Measurements from ENCODE around the gene FBXL7. TPM values are rescaled to one million over a fixed set of nuclear protein-coding genes. Genes with fewer than 3 reads are reported as not detected.

FBXL7 gene
- total and polyA plus RNA-seq, 2 donors (not counting 3 experiments of a cell fraction or from before 2014, with no cell fraction given) = 23.5 to 32.2 TPM

DNA sequence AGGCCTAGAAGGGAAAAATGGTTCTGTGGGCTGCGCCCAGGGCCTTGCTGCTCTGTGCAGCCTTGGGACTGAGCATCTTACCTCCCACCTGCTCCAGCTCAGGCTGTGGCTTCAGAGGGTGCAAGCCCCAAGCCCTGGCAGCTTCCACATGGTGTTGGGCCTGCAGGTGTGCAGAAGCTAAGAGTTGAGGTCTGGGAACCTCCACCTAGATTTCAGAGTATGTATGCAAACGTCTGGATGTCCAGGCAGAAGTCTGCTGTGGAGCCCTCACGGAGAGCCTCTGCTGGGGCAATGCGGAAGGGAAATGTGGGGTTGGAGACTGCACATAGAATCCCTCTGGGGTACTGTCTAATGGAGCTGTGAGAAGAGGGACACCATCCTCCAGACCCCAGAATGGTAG lies 36.0 kb downstream of the FBXL7 start:
- H2AFZ ChIP-seq (ENCODE audit: low read depth, low read length) = no peak overlapping the region
- no peak for FAIRE-seq
- H3K9me1 ChIP-seq (replicated peaks; ENCODE audit: control insufficient read depth, extremely low read depth, insufficient read depth, low read length) = no peaks in the 10 kb centered on the region
- no peaks in the 10 kb centered on the region for H3K27me3 ChIP-seq (ENCODE audit: control insufficient read depth in 2 of 2, insufficient read depth in 2 of 2, low read length in 2 of 2)
- H3K4me3 ChIP-seq (replicated peaks in 1 of 3; ENCODE audit: insufficient read depth in 1 of 3, low read depth in 1 of 3, low read length in 3 of 3) = no peak overlapping the region
- dilution Hi-C loops (cut with MboI; ENCODE audit: extremely low pct_ligation_motif_present, low sequenced_read_pairs) = no loop called here
- intact Hi-C loops (cut with micrococcal nuclease) = no loop called here
- no TSS peak for BruUV-seq (replicated peaks)
- H3K36me3 ChIP-seq (ENCODE audit: control insufficient read depth in 2 of 2, extremely low read depth in 1 of 2, insufficient read depth in 2 of 2, low read length in 2 of 2) = no peaks in the 10 kb centered on the region
- H3K4me2 ChIP-seq (ENCODE audit: insufficient read depth, low read length) = no peak overlapping the region
- H3K79me2 ChIP-seq (ENCODE audit: control insufficient read depth, insufficient read depth, low read length) = peaks cover 16% of the 10 kb centered on the region
- no peak overlapping the region for H3K27ac ChIP-seq (ENCODE audit: insufficient read depth, low read depth, low read length)
- DNase-seq (ENCODE audit: low read depth, low spot score) = no peak
- H4K20me1 ChIP-seq (replicated peaks; ENCODE audit: control insufficient read depth, extremely low read depth, insufficient read depth, low read length) = peaks cover 3% of the 10 kb centered on the region
- no peaks in the 10 kb centered on the region for H3K4me1 ChIP-seq (ENCODE audit: control insufficient read depth, extremely low read depth, insufficient read depth, low read length)
- CTCF ChIA-PET = no interaction called here
- TF ChIP-seq POLR2A (IDR thresholded peaks at IDR 0.05; ENCODE audit: low read depth, low read length) (no peak), GATA2 (IDR thresholded peaks at IDR 0.05; ENCODE audit: insufficient read depth, insufficient read length, low read depth, low read length) (no peak), POLR2AphosphoS5 (IDR thresholded peaks at IDR 0.05; ENCODE audit: insufficient read depth, low read depth, low read length) (no peak), MYC (IDR thresholded peaks at IDR 0.05; ENCODE audit: low read depth, low read length) (no peak), JUN (IDR thresholded peaks at IDR 0.05; ENCODE audit: borderline replicate concordance, insufficient read depth, insufficient read length, low read depth) (no peak), FOS (IDR thresholded peaks at IDR 0.05; ENCODE audit: borderline replicate concordance, insufficient read depth, low read length) (no peak), EZH2 (IDR thresholded peaks at IDR 0.05; ENCODE audit: borderline replicate concordance, low read depth, low read length, severe bottlenecking) (no peak)
- TF ChIP-seq, protein P1, sequence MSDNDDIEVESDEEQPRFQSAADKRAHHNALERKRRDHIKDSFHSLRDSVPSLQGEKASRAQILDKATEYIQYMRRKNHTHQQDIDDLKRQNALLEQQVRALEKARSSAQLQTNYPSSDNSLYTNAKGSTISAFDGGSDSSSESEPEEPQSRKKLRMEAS (IDR thresholded peaks at IDR 0.05; ENCODE audit: insufficient read depth, insufficient read length) = no peak
- TF ChIP-seq, protein P2, sequence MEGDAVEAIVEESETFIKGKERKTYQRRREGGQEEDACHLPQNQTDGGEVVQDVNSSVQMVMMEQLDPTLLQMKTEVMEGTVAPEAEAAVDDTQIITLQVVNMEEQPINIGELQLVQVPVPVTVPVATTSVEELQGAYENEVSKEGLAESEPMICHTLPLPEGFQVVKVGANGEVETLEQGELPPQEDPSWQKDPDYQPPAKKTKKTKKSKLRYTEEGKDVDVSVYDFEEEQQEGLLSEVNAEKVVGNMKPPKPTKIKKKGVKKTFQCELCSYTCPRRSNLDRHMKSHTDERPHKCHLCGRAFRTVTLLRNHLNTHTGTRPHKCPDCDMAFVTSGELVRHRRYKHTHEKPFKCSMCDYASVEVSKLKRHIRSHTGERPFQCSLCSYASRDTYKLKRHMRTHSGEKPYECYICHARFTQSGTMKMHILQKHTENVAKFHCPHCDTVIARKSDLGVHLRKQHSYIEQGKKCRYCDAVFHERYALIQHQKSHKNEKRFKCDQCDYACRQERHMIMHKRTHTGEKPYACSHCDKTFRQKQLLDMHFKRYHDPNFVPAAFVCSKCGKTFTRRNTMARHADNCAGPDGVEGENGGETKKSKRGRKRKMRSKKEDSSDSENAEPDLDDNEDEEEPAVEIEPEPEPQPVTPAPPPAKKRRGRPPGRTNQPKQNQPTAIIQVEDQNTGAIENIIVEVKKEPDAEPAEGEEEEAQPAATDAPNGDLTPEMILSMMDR (IDR thresholded peaks at IDR 0.05; ENCODE audit: extremely low read depth in 1 of 2, insufficient read depth in 1 of 2, low read depth in 1 of 2, low read length in 2 of 2) = no peak
- no peaks in the 10 kb centered on the region for H3K9me3 ChIP-seq (replicated peaks; ENCODE audit: control insufficient read depth, insufficient read depth, low read length)
- POLR2A ChIA-PET = no interaction called here
- no peak overlapping the region for H3K9ac ChIP-seq (replicated peaks; ENCODE audit: extremely low read depth, insufficient read depth, low read length)

All from endothelial cell of umbilical vein (primary cell).